Measurements from ENCODE around the gene TNKS1BP1. TPM values are rescaled to one million over a fixed set of nuclear protein-coding genes. Genes with fewer than 3 reads are reported as not detected.

The TNKS1BP1 gene
- total and polyA plus RNA-seq, 2 of the 8 experiments (the other 6 are each of a cell fraction or from before 2014, with no cell fraction given), result 50.0 to 122 TPM

DNA sequence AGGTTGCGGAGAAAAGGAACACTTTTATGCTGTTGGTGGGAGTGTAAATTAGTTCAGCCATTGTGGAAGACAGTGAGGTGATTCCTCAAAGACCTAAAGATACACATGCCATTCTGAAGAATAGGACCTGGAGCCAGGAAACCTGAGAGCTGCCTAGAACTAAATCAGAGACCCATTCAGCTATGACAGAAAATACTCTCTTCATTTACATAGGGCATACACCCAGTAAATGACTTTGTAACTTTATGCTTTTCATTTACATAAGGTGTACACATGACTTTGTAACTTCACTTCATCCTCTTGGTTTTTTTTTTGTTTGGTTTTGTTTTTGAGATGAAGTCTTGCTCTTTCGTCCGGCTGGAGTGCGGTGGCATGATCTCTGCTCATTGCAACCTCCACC, 62.6 kb downstream of the TNKS1BP1 start (continued):
- TF ChIP-seq, protein P1, sequence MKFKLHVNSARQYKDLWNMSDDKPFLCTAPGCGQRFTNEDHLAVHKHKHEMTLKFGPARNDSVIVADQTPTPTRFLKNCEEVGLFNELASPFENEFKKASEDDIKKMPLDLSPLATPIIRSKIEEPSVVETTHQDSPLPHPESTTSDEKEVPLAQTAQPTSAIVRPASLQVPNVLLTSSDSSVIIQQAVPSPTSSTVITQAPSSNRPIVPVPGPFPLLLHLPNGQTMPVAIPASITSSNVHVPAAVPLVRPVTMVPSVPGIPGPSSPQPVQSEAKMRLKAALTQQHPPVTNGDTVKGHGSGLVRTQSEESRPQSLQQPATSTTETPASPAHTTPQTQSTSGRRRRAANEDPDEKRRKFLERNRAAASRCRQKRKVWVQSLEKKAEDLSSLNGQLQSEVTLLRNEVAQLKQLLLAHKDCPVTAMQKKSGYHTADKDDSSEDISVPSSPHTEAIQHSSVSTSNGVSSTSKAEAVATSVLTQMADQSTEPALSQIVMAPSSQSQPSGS (IDR thresholded peaks at IDR 0.05; ENCODE audit: low read length), result no peak
